Subcutaneous abdominal adipose tissue (tissue), 5 donors: Measurements from ENCODE around the gene ERVFRD-1.
"Not testable (repeated sequence)": the region's sequence is repeated elsewhere in the genome, so short reads cannot be mapped to it uniquely, and the experiment has no call there.

ENCODE experiments used
- H3K27ac ChIP-seq: one replicate; pipeline ENCODE4 v1.7.0; 2013; ENCODE audit warnings: low read depth, mild to moderate bottlenecking, inconsistent platforms, low read length, moderate library complexity
- H3K27me3 ChIP-seq, 5 donors: one replicate each; pipeline ENCODE4 v1.7.0; 2013; ENCODE audit warnings: low read length in 5 of 5, inconsistent platforms in 1 of 5; ENCODE audit not compliant: control insufficient read depth in 5 of 5, insufficient read depth in 4 of 5
- H3K36me3 ChIP-seq, 5 donors: one replicate each; pipeline ENCODE4 v1.7.0; 2013; ENCODE audit warnings: low read length in 5 of 5; ENCODE audit not compliant: control insufficient read depth in 5 of 5, insufficient read depth in 5 of 5
- H3K4me1 ChIP-seq, 5 donors: one replicate each; pipeline ENCODE4 v1.7.0; 2013; ENCODE audit warnings: low read length in 5 of 5, mild to moderate bottlenecking in 3 of 5, moderate library complexity in 1 of 5; ENCODE audit not compliant: control insufficient read depth in 5 of 5, insufficient read depth in 5 of 5
- H3K4me3 ChIP-seq, 5 donors: one replicate each; pipeline ENCODE4 v1.7.0; 2013; ENCODE audit warnings: low read length in 5 of 5, low read depth in 1 of 5
- H3K9ac ChIP-seq, 5 donors: one replicate each; pipeline ENCODE4 v1.7.0; 2013; ENCODE audit warnings: low read length in 5 of 5, mild to moderate bottlenecking in 4 of 5, moderate library complexity in 3 of 5
- H3K9me3 ChIP-seq, 5 donors: one replicate each; pipeline ENCODE4 v1.7.0; 2013; ENCODE audit warnings: low read length in 5 of 5; ENCODE audit not compliant: control insufficient read depth in 5 of 5
- donor health status: healthy.
- donor health status: healthy.
- donor health status: healthy.
- donor health status: healthy.
- donor health status: healthy.

The ERVFRD-1 gene

GRCh38 chr6:11093376-11093625 is 18.2 kb downstream of the ERVFRD-1 start:
- H3K36me3 ChIP-seq, result no peaks in the 10 kb centered on the region
- H3K9me3 ChIP-seq, result no peaks in the 10 kb centered on the region
- H3K27me3 ChIP-seq, result no peaks in the 10 kb centered on the region
- peak overlapping the region; percentile 90 to 100 (median 96) for H3K4me3 ChIP-seq
- H3K27ac ChIP-seq, result peak overlapping the region; percentile 87
- H3K4me1 ChIP-seq, result peaks cover 4 to 24% (median 19%) of the 10 kb centered on the region in 5 donors
- peak overlapping the region; percentile 56 to 93 (median 90) for H3K9ac ChIP-seq

DNA sequence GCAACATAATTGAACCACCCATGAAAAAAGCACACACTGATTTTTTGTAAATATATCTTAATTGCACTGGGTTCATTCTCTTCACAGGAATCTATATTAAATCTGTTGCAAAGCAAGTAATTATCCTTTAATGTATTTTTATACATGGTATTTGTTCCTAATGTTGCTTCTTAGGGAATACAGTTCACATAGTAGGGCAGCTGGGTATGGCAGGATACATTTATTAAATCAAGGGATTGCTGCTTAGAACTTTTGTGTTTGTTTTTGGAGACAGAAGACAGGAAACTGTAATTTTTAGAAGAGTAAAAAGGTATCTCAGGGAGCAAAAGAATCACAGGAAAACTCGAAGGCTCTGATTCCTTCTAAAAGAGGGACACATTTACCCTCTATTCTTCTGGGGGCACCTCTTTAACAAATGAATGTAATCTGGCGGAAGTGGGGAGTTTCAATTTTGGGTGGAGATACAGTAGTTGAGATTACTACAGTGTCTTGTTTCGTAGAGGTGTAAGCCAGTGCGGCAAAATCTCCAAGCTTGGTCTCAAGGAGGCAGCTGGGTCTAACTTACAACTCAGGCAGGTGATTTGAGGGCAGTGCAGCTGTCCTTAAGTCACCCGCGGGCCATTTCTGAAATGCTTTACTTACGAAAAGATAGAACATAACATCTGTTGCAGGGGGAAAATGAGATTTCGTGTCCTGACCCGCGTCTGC is 18.7 kb downstream of the ERVFRD-1 start:
- H3K36me3 ChIP-seq, result no peaks in the 10 kb centered on the region
- H3K9ac ChIP-seq, result peak overlapping the region; percentile 56 to 93 (median 90)
- H3K27me3 ChIP-seq, result no peaks in the 10 kb centered on the region
- peaks cover 4 to 24% (median 19%) of the 10 kb centered on the region in 5 donors for H3K4me1 ChIP-seq
- H3K27ac ChIP-seq, result peak overlapping the region; percentile 87
- peak overlapping the region; percentile 90 to 100 (median 96) for H3K4me3 ChIP-seq
- H3K9me3 ChIP-seq, result no peaks in the 10 kb centered on the region

DNA sequence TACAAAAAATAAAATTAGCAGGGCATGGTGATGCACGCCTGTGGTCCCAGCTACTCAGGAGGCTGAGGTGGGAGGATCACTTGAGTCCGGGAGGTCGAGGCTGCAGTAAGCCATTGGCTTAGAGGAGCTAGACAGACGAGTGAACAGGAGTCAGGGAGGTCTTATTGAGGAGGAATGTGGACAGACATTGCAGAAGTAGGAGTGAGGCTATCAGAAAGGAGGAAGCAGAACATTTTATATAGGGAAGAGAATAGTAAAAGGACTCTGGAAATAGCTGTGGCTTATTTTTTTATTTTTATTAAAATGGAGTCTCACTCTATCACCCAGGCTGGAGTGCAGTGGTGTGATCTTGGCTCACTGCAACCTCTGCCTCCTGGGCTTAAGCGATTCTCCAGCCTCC is 20.4 kb downstream of the ERVFRD-1 start:
- H3K9ac ChIP-seq, H3K27ac ChIP-seq, H3K36me3 ChIP-seq, H3K4me3 ChIP-seq, H3K27me3 ChIP-seq, H3K9me3 ChIP-seq: not testable (repeated sequence)
- peaks cover 4 to 24% (median 19%) of the 10 kb centered on the region in 5 donors for H3K4me1 ChIP-seq

DNA sequence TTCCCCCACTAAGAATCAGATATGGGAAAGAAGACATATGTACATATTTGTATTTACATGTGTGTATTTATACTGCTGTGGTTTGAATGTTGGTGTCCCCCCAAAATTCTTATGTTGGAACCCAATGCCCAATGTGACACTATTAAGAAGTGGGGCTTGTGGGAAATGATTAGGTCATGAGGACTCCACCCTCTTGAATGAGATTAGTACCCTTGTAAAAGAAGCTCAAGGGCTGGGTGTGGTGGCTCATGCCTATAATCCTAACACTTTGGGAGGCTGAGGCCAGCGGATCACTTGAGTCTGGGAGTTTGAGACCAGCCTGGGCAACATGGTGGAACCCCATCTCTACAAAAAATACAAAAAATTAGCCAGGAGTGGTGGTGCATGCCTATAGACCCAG is 21.8 kb downstream of the ERVFRD-1 start:
- Histone ChIP-seq H3K36me3 (no peaks in the 10 kb centered on the region), H3K27me3 (no peaks in the 10 kb centered on the region), H3K27ac (no peak overlapping the region), H3K4me1 (peaks cover 0 to 12% (median 10%) of the 10 kb centered on the region in 5 donors), H3K9me3 (no peaks in the 10 kb centered on the region), H3K9ac (no peak overlapping the region), H3K4me3 (no peak overlapping the region)

GRCh38 chr6:11087141-11087812 is 24.2 kb downstream of the ERVFRD-1 start:
- H3K4me3 ChIP-seq, H3K27me3 ChIP-seq: not testable (repeated sequence)

DNA sequence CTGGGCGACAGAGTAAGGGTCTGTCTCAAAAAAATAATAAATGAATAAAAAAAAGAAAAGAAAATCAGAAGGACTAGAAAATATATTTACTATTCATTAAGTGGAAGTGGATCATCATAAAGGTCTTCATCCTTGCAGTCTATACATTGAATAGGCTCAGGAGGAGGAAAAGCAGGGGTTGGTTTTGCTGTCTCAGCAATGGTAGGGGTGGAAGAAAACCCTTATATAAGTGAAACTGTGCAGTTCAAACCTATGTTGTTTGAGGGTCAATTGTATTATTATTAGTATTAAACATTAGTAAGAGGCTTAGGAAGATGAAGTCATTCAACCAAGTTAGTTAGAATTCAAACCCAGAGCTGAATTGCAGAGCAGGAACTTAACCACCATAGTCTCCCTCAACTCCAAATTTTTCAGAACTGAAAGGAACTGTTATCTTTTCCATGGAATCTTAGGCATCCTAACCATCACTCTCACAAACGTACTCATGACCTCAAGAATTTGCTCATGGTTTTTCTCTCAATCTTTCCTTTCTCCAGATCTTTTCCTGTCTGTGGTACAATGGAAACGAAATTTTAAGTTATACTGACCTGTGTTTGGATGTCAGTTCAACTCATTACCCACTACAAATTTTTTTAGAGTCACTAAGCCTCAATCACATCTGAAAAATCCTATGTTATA is 25.6 kb downstream of the ERVFRD-1 start:
- no peaks in the 10 kb centered on the region for H3K36me3 ChIP-seq
- no peak overlapping the region for H3K9ac ChIP-seq
- H3K9me3 ChIP-seq, result no peaks in the 10 kb centered on the region
- H3K27me3 ChIP-seq, result peaks cover 0 to 5% (median 0%) of the 10 kb centered on the region in 5 donors
- H3K4me3 ChIP-seq, result no peak overlapping the region
- H3K27ac ChIP-seq, result no peak overlapping the region
- no peaks in the 10 kb centered on the region for H3K4me1 ChIP-seq

More at GRCh38 chr6:11087141-11087812, 24.2 kb downstream of the ERVFRD-1 start:
- not testable (repeated sequence) for H3K4me1 ChIP-seq, H3K36me3 ChIP-seq, H3K27ac ChIP-seq, H3K9me3 ChIP-seq, H3K9ac ChIP-seq

- Histone ChIP-seq H3K27me3 (peaks cover 0 to 5% (median 0%) of the 10 kb centered on the region in 5 donors), H3K36me3 (no peaks in the 10 kb centered on the region), H3K4me3 (no peak overlapping the region), H3K27ac (no peak overlapping the region), H3K9me3 (no peaks in the 10 kb centered on the region), H3K9ac (no peak overlapping the region), H3K4me1 (no peaks in the 10 kb centered on the region)
These were observed 27.6 kb downstream of the ERVFRD-1 start for GRCh38 chr6:11083956-11084355.

- H3K36me3 ChIP-seq, result no peaks in the 10 kb centered on the region
- peaks cover 0 to 5% (median 0%) of the 10 kb centered on the region in 5 donors for H3K27me3 ChIP-seq
- no peak overlapping the region for H3K9ac ChIP-seq
- no peaks in the 10 kb centered on the region for H3K9me3 ChIP-seq
- H3K27ac ChIP-seq, result no peak overlapping the region
- no peak overlapping the region for H3K4me3 ChIP-seq
- H3K4me1 ChIP-seq, result no peaks in the 10 kb centered on the region
These were observed 28.0 kb downstream of the ERVFRD-1 start for GRCh38 chr6:11083491-11083890.

DNA sequence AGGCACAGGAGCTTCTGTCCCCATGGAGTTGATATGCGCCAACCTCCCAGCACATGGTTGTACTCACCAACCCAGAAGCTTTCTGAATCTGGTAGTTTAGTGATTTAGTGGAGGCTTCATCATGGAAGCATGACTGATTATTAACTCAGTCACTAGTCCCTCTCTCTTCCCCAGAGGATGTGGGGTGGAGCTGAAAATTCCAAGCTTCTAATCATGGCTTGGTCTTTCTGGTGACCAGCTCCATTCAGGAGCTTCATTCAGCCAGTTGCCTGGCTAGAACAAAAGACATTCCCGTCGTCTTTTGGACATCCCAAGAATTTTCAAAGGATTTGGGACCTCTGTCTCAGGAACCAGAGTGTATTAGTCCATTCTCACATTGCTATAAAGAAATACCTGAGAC is 31.2 kb downstream of the ERVFRD-1 start:
- H3K4me3 ChIP-seq, result no peak overlapping the region
- H3K27ac ChIP-seq, result no peak overlapping the region
- peaks cover 0 to 5% (median 0%) of the 10 kb centered on the region in 5 donors for H3K27me3 ChIP-seq
- H3K9ac ChIP-seq, result no peak overlapping the region
- no peaks in the 10 kb centered on the region for H3K4me1 ChIP-seq
- no peaks in the 10 kb centered on the region for H3K9me3 ChIP-seq
- no peaks in the 10 kb centered on the region for H3K36me3 ChIP-seq

DNA sequence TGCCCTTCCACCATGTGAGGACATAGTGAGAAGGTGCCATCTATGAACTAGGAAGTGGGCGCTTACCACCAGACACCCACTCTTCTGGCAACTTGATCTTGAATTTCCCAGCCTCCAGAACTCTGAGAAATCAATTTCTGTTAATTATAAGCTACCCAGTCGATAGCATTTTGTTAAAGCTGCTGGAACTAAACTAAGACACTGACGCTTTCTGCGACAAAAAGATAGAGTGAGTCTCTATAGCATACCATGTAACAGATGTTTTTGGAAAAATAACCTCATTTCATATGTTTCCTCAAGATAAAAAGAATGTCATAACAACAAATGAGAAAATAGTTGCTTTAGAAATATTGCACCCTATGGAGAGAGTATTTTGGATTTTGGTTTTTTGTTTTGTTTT is 33.3 kb downstream of the ERVFRD-1 start:
- Histone ChIP-seq H3K36me3 (no peaks in the 10 kb centered on the region), H3K4me3 (no peak overlapping the region), H3K9ac (no peak overlapping the region), H3K4me1 (no peaks in the 10 kb centered on the region), H3K9me3 (no peaks in the 10 kb centered on the region), H3K27ac (no peak overlapping the region), H3K27me3 (no peaks in the 10 kb centered on the region)
